OCI-M1 (cell line): ENCODE measurements around the gene CSNK2B.

Source experiments
- DNase-seq: peaks from one replicate; lab custom pipeline; 2025; lab: John Stamatoyannopoulos, UW

Gene CSNK2B

GRCh38 chr6:31665501-31666336 is at the start of gene CSNK2B:
Gene CSNK2B, plus strand, starts transcription at chr6:31666080. Its CDS starts 752 bp downstream, at chr6:31666832.
- peak; percentile 99 for DNase-seq

GRCh38 chr6:31617010-31617409 is 48.9 kb upstream of the CSNK2B start:
- no peak for DNase-seq

- peak; percentile 100 for DNase-seq
Measured at GRCh38 chr6:31619805-31620585, 45.9 kb upstream of the CSNK2B start.

DNA sequence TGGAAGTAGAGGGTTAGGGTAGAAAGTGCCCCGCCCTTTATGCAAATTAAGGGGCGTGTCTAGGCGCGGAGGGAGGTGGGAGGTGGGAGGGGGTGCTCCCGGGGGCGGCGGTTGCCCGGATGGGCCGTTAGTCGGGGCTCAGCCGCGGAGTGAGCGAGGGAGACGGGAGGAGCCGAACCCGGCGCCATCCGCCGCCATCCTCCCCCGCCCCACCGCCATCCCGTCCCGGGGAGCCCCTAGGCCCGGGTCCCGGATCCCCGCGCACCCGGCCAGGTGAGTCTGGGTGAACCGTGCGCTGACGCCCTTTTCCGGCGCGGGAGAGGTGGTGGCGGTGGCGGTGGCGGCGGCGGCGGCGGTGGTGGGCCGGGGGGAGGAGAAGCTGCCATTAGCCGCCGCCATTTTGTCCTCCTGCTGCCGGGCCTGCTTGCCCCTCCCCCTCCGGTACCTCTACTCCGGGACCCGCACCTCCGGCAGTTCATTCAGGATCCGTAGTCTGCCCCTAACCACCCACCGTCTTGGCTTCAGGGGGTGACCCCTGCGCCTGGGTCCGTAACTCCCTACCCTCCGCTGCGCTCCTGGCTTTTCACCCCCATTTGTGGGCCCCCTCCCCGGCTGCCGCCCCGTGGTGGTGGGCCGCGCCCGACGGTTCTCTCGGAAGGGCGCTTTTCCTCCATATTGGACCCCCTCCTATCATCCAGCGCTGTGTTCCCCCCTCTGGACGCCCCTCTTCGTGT is 45.1 kb upstream of the CSNK2B start, which contains the start of gene PRRC2A:
Gene PRRC2A, plus strand, starts transcription at position 130 of the 734 bp plus-strand sequence. CDS start 2,075 bp downstream, outside the sequence.
- peak; percentile 93 for DNase-seq

- peak; percentile 58 for DNase-seq
Measured at GRCh38 chr6:31621320-31621939, 44.5 kb upstream of the CSNK2B start.

- DNase-seq: no peak
Measured at GRCh38 chr6:31621991-31622390, 43.9 kb upstream of the CSNK2B start.

- no peak for DNase-seq
Measured at GRCh38 chr6:31622684-31623091, 43.2 kb upstream of the CSNK2B start.

DNA sequence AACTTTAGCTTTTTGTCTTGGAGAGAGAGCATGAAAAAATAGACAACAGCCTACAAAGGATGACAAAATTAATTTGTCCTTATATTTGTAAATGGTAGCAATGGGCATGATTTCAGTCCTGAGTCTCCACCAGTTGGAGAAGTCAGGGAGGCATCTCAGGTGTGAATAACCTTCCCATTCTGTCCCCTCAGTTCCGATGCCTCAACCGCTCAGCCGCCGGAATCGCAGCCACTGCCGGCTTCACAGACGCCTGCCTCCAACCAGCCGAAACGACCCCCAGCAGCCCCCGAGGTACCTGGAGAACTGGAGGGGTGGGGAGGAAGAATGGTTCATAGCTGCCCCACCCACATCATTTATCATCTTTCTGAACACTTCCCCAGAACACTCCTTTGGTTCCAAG is 41.8 kb upstream of the CSNK2B start:
- no peak for DNase-seq

- DNase-seq: no peak
Measured at GRCh38 chr6:31626952-31627351, 38.9 kb upstream of the CSNK2B start.

DNA sequence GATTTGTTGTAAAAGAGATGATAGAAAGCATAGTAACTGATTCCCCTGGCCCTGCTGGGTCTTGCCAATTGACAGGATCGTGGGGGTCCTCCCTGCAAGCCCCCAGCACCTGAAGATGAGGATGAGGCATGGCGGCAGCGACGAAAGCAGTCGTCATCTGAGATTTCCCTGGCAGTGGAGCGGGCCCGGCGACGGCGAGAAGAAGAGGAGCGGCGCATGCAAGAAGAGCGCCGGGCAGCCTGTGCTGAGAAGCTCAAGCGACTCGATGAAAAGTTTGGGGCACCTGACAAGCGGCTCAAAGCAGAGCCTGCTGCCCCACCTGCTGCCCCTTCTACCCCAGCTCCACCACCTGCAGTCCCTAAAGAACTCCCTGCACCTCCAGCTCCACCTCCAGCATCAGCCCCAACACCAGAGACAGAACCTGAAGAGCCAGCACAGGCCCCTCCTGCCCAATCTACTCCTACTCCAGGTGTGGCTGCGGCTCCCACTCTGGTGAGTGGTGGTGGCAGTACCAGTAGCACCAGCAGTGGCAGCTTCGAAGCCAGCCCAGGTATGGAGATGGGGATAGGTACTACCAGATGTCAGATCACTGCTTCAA is 38.1 kb upstream of the CSNK2B start:
- no peak for DNase-seq

GRCh38 chr6:31629014-31629413 is 36.9 kb upstream of the CSNK2B start:
- no peak for DNase-seq

DNA sequence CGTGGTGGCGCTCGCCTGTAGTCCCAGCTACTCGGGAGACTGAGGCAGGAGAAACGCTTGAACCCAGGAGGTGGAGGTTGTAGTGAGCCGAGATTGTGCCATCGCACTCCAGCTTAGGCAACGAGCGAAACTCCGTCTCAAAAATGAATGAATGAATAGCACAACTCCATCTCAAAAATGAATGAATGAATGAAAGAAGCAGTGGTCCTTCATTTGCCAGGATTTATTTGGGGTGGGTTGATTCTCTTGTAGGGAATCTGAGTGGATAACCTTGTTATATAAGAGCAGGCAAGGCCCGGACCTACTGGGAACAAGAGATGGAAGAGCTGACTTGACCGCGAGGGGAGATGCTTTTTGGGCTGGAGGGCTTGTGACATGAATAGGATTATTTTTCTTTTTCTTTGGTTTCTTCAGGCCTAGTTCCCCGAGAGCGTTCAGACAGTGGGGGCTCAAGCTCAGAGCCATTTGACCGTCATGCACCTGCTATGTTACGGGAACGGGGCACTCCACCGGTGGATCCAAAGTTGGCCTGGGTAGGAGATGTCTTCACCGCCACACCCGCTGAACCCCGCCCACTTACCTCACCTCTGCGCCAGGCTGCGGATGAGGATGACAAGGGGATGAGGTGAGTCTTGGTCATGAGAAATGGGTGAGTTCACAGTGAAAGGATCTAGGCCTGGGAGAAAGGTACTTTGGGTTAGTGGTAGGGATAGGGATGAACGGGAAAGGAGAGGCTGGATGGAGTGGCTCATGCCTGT is 35.5 kb upstream of the CSNK2B start:
- no peak for DNase-seq

GRCh38 chr6:31631209-31631608 is 34.7 kb upstream of the CSNK2B start:
- no peak for DNase-seq

DNA sequence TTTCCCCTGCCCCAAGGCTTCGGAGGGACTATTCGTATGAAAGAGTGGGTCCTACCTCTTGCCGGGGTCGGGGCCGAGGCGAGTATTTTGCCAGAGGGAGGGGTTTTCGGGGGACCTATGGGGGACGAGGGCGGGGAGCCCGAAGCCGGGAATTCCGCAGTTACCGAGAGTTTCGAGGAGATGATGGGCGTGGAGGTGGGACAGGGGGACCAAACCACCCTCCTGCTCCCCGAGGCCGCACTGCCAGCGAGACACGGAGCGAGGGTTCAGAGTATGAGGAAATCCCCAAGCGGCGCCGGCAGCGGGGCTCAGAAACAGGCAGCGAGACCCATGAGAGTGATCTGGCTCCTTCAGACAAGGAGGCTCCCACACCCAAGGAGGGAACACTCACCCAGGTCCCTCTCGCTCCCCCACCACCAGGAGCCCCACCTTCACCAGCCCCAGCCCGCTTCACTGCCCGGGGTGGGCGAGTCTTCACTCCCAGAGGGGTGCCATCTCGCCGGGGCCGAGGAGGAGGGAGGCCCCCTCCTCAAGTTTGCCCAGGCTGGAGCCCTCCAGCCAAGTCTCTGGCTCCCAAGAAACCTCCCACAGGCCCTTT is 34.1 kb upstream of the CSNK2B start:
- DNase-seq: no peak

DNA sequence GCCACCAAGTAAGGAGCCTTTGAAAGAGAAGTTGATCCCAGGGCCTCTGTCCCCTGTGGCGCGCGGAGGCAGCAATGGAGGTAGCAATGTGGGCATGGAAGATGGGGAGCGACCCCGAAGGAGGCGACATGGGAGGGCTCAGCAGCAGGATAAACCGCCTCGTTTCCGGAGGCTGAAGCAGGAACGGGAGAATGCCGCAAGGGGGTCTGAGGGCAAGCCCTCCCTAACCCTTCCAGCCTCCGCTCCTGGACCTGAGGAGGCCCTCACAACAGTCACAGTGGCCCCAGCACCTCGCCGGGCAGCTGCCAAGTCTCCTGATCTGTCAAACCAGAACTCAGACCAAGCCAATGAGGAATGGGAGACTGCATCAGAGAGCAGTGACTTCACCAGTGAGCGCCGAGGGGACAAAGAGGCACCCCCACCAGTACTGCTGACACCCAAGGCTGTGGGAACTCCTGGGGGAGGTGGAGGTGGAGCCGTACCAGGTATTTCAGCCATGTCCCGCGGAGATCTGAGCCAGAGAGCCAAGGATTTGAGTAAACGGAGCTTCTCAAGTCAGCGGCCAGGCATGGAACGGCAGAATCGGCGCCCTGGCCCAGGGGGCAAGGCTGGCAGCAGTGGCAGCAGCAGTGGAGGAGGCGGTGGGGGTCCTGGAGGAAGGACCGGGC is 33.5 kb upstream of the CSNK2B start:
- DNase-seq: no peak

DNA sequence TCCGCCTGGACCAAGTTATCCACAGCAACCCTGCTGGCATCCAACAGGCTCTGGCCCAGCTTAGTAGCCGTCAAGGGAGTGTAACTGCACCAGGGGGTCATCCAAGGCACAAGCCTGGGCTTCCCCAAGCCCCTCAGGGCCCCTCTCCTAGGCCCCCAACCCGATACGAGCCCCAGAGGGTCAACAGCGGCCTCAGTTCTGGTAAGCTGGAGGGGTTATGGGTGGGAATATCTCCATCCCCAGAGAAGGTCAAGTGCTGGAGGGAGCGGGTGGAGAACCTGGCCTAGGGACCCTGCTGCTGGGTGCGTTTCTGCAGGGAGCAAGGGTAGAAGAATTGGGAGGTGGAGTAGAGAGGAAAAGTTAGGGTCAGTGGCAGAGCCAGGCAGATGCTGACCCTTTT is 32.4 kb upstream of the CSNK2B start:
- no peak for DNase-seq

DNA sequence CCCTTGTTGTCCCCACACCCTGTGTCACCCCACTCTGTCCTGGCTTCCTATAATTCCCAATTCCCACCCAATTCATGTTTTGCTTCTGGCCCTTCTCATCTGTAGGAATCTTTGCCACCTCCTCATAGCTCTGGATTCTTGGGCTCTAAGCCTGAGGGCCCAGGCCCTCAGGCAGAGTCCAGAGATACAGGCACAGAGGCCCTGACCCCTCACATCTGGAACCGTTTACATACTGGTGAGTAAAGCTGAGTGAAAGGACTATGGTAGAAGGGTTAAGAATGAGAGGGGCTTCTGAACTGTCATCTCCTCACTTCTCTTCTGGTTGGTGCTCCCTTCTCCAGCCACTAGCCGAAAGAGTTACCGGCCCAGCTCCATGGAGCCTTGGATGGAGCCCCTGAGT is 31.7 kb upstream of the CSNK2B start:
- DNase-seq: no peak

DNA sequence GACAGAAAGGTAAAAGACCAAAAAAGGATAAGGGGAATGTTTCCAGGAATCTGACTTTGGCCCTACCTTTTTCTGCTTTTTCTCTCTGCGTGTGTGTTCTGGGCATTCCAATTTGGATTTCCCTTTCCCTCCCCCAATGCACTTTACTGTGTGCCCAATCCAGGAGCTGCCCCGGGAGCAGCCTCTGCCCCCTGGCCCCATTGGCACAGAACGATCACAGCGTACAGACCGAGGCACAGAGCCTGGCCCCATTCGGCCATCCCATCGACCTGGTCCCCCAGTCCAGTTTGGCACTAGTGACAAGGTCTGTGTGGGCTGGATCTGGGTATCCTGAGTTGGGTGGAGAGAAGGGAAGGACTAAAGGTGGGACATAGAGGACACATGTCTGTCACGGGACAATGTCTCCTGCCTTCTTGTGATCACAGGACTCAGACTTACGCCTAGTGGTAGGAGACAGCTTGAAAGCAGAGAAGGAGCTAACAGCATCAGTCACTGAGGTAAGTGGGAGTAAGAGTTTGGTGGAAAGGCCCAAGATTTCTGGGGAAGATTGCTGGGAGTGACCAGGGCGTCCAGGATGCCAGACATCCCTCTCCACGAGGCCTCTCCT is 30.8 kb upstream of the CSNK2B start:
- DNase-seq: no peak
